Activated B cell treated with CpG ODN at 0.5 μM for 24 hours (primary cell): ENCODE results near the gene SELENOF. TPM values are rescaled to one million over a fixed set of nuclear protein-coding genes. Genes with fewer than 3 reads are reported as not detected.

Source experiments
- ATAC-seq: fragments of 200-7000 bp; cut with Tn5 transposase; one replicate; pipeline ENCODE4 v1.10.0; 2021; ENCODE audit warnings: low read depth, mild to moderate bottlenecking, moderate library complexity
- CTCF ChIA-PET: fragments of 350-600 bp; sonication (Branson Sonifier 250); formaldehyde crosslinking; loops from one replicate; lab custom pipeline; 2021; ENCODE audit warnings: antibody characterized with exemption; lab: Charles Lee
- POLR2A ChIA-PET: fragments of 350-600 bp; sonication (Branson Sonifier 250); formaldehyde crosslinking; loops from one replicate; lab custom pipeline; 2021; ENCODE audit warnings: antibody characterized with exemption; lab: Charles Lee
- DNase-seq: peaks from one replicate; pipeline ENCODE4 v3.0.0; 2022
- H3K27ac Mint-ChIP-seq: one replicate; pipeline ENCODE4 v1.8.0; 2020; ENCODE audit warnings: mixed read lengths
- H3K27me3 Mint-ChIP-seq: one replicate; pipeline ENCODE4 v1.8.0; 2021; ENCODE audit warnings: mixed read lengths
- H3K36me3 Mint-ChIP-seq: one replicate; pipeline ENCODE4 v1.8.0; 2021; ENCODE audit warnings: low read depth, mixed read lengths
- H3K4me1 Mint-ChIP-seq: one replicate; pipeline ENCODE4 v1.8.0; 2021; ENCODE audit warnings: mixed read lengths
- H3K4me3 Mint-ChIP-seq: one replicate; pipeline ENCODE4 v1.8.0; 2020; ENCODE audit warnings: mild to moderate bottlenecking, mixed read lengths
- H3K9me3 Mint-ChIP-seq: one replicate; pipeline ENCODE4 v1.8.0; 2020; ENCODE audit warnings: mixed read lengths
- intact Hi-C: fragments of 100-400 bp; cut with micrococcal nuclease; formaldehyde crosslinking; loops from one replicate; pipeline ENCODE4 v1.15.1; 2024
- total RNA-seq: library from RNA; stranded (reverse); gene quantifications from 2 replicates; pipeline ENCODE4 v1.2.3, GENCODE V29; 2022
- TF ChIP-seq, protein P1 (sequence below): fragments of 200-600 bp; IDR thresholded peaks from one replicate; pipeline ENCODE4 v1.8.0; 2022; ENCODE audit warnings: antibody characterized with exemption, mild to moderate bottlenecking

Gene SELENOF
- total RNA-seq, 1 donor from 2014 or later, result 172 TPM

DNA sequence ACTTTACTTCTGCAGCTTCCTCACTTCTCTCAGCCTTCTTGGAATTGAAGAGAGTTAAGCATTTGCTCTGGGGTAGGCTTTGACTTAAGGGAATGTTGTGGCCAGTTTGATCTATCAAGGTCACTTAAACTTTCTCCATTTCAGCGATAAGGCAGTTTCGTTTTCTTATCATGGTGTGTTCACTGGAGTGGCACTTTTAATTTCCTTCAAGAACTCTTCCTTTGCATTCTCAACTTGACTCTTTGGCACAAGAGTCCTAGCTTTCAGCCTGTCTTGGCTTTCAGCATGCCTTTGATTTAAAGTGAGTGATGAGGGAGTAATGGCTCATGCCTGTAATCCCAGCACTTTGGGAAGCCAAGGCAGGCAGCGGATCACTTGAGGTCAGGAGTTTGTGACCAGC, 39.2 kb upstream of the SELENOF start:
- TF ChIP-seq, protein P1, sequence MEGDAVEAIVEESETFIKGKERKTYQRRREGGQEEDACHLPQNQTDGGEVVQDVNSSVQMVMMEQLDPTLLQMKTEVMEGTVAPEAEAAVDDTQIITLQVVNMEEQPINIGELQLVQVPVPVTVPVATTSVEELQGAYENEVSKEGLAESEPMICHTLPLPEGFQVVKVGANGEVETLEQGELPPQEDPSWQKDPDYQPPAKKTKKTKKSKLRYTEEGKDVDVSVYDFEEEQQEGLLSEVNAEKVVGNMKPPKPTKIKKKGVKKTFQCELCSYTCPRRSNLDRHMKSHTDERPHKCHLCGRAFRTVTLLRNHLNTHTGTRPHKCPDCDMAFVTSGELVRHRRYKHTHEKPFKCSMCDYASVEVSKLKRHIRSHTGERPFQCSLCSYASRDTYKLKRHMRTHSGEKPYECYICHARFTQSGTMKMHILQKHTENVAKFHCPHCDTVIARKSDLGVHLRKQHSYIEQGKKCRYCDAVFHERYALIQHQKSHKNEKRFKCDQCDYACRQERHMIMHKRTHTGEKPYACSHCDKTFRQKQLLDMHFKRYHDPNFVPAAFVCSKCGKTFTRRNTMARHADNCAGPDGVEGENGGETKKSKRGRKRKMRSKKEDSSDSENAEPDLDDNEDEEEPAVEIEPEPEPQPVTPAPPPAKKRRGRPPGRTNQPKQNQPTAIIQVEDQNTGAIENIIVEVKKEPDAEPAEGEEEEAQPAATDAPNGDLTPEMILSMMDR, result no peak
- no peak for DNase-seq
- Mint-ChIP-seq H3K27ac (no peak overlapping the region), H3K4me1 (peaks cover 22% of the 10 kb centered on the region), H3K9me3 (no peaks in the 10 kb centered on the region), H3K4me3 (peak overlapping the region; percentile 55), H3K27me3 (no peaks in the 10 kb centered on the region), H3K36me3 (no peaks in the 10 kb centered on the region)
- CTCF ChIA-PET, result interaction anchor here (1.1 kb wide), 1 partner anchor 132 kb away, joined by 4 read pairs; no protein-coding TSS in a partner anchor
- intact Hi-C loops, result loop anchor here (5.0 kb wide), 1 partner anchor 36 kb away; no protein-coding TSS in a partner anchor
- POLR2A ChIA-PET, result interaction anchor here (1.1 kb wide), 1 partner anchor 39 kb away, joined by 11 read pairs; the partner anchor contains the start of genes HS2ST1 and SELENOF
- ATAC-seq, result no peak

DNA sequence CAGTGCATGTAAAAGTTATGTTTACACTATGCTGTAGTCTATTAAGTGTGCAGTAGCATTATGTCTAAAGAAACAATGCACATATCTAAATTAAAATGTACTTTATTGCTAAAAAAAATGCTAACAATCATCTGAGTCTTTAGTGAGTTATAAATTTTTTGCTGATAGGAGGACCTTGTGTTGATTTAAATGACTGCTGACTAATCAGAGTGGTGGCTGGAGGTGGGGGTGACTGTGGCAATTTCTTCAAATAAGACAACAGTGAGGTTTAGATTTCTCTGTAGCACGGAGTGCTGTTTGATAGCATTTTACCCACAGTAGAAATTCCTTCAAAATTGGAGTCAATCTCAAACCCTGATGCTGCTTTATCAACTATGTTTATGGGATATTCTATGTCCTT, 37.5 kb upstream of the SELENOF start:
- H3K36me3 Mint-ChIP-seq, result no peaks in the 10 kb centered on the region
- no peaks in the 10 kb centered on the region for H3K27me3 Mint-ChIP-seq
- no peak overlapping the region for H3K27ac Mint-ChIP-seq
- ATAC-seq (no peak), DNase-seq (no peak)
- peaks cover 18% of the 10 kb centered on the region for H3K4me1 Mint-ChIP-seq
- H3K9me3 Mint-ChIP-seq, result no peaks in the 10 kb centered on the region
- CTCF ChIA-PET, result no interaction called here
- intact Hi-C loops, result loop anchor here (2.0 to 5.0 kb wide), 2 partner anchors 15 to 34 kb away; no protein-coding TSS in a partner anchor
- H3K4me3 Mint-ChIP-seq, result no peak overlapping the region
- POLR2A ChIA-PET, result no interaction called here
- TF ChIP-seq, protein P1, result no peak

GRCh38 chr1:86950712-86951419, 36.9 kb upstream of the SELENOF start:
- H3K36me3 Mint-ChIP-seq, result no peaks in the 10 kb centered on the region
- peaks cover 18% of the 10 kb centered on the region for H3K4me1 Mint-ChIP-seq
- DNase-seq, result no peak
- no peak overlapping the region for H3K4me3 Mint-ChIP-seq
- TF ChIP-seq, protein P1, result no peak
- no peaks in the 10 kb centered on the region for H3K27me3 Mint-ChIP-seq
- H3K9me3 Mint-ChIP-seq, result no peaks in the 10 kb centered on the region
- intact Hi-C loops, result loop anchor here (2.0 to 5.0 kb wide), 2 partner anchors 14 to 34 kb away; no protein-coding TSS in a partner anchor
- no peak for ATAC-seq
- ChIA-PET CTCF (no interaction called here), POLR2A (no interaction called here)
- no peak overlapping the region for H3K27ac Mint-ChIP-seq

DNA sequence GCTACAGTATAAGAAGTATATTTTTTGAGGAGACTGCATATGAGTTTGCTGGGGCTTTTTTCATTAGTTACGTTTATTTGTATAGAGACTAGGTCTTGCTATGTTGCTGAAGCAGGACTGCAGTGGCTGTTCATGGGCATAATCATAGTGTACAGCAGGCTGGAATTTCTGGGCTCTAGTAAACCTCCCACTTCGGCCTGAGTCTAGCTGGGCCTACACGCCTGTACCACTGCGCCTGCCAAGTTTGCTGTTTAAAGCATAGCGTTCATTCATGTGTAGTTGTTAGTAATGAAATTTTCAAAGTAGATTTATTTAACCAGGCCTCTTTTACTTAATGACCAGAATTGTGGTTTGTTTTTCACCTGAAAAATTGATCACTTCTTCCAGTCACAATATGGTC, 34.3 kb upstream of the SELENOF start:
- ATAC-seq, result no peak
- Mint-ChIP-seq H3K36me3 (no peaks in the 10 kb centered on the region), H3K27me3 (no peaks in the 10 kb centered on the region)

DNA sequence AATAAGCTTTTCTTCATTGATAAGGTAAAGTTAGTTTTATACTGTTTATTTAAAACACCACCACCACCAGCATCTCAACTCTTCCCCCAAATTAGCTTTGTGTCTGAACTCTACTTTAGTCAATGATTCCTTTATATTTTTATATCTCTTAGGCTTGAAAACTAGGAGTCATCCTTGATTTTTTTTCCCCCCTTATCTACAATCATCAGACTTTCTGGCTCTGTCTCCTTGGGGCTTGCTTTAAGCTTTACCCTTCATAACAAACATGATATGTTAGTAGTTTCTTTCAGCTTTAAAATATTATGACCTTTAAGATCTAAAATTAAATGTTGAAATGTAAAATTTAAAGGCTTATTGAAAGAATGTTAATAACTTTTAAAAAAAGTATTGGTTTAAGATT, 28.8 kb upstream of the SELENOF start:
- H3K27me3 Mint-ChIP-seq, result no peaks in the 10 kb centered on the region
- intact Hi-C loops, result no loop called here
- ChIA-PET POLR2A (no interaction called here), CTCF (no interaction called here)
- no peaks in the 10 kb centered on the region for H3K36me3 Mint-ChIP-seq
- no peak overlapping the region for H3K27ac Mint-ChIP-seq
- no peaks in the 10 kb centered on the region for H3K9me3 Mint-ChIP-seq
- DNase-seq (no peak), ATAC-seq (no peak)
- H3K4me1 Mint-ChIP-seq, result peaks cover 22% of the 10 kb centered on the region
- no peak overlapping the region for H3K4me3 Mint-ChIP-seq
- TF ChIP-seq, protein P1, result no peak

More for the DNA sequence above, 34.3 kb upstream of the SELENOF start:
- ChIA-PET CTCF (no interaction called here), POLR2A (no interaction called here)
- Mint-ChIP-seq H3K4me1 (peaks cover 11% of the 10 kb centered on the region), H3K27ac (no peak overlapping the region), H3K9me3 (no peaks in the 10 kb centered on the region), H3K4me3 (no peak overlapping the region)
- DNase-seq, result no peak
- intact Hi-C loops, result no loop called here
- TF ChIP-seq, protein P1, result no peak
